Neural cell (in vitro differentiated cells): ENCODE measurements around the gene EPHA6. TPM values are rescaled to one million over a fixed set of nuclear protein-coding genes. Genes with fewer than 3 reads are reported as not detected.

ENCODE experiments used
- H2AFZ ChIP-seq: fragments of 200-600, 300-800 bp; sonication (generic), shearing (Covaris generic); 2 replicates; pipeline ENCODE4 v1.6.0; 2014; ENCODE audit warnings: low read depth, mild to moderate bottlenecking, antibody characterized with exemption, low read length, moderate library complexity
- H3F3A ChIP-seq: fragments of 200-600 bp; shearing (Covaris generic); 2 replicates; pipeline ENCODE4 v1.6.1; 2016; ENCODE audit warnings: mild to moderate bottlenecking, moderate library complexity, mixed read lengths, antibody characterized with exemption, low read length; ENCODE audit not compliant: insufficient read depth, poor library complexity, severe bottlenecking
- H3K27ac ChIP-seq: fragments of 200-600, 300-800 bp; sonication (generic), shearing (Covaris generic); 2 replicates; pipeline ENCODE4 v1.5.1; 2014; ENCODE audit warnings: mild to moderate bottlenecking, low read length, moderate library complexity
- H3K27me3 ChIP-seq: fragments of 300-800, 200-600 bp; sonication (generic), shearing (Covaris generic); 2 replicates; pipeline ENCODE4 v1.6.0; 2014; ENCODE audit warnings: mild to moderate bottlenecking, low read depth, low read length, moderate library complexity; ENCODE audit not compliant: insufficient read depth
- H3K36me3 ChIP-seq: fragments of 300-800, 200-600 bp; sonication (generic), shearing (Covaris generic); 2 replicates; pipeline ENCODE4 v1.5.1; 2014; ENCODE audit warnings: mild to moderate bottlenecking, antibody characterized with exemption, low read length, moderate library complexity; ENCODE audit not compliant: insufficient read depth
- H3K4me2 ChIP-seq: fragments of 300-800, 200-600 bp; sonication (generic), shearing (Covaris generic); 2 replicates; pipeline ENCODE4 v1.6.0; 2014; ENCODE audit warnings: mild to moderate bottlenecking, low read length
- H3K4me3 ChIP-seq: fragments of 300-800, 200-600 bp; sonication (generic), shearing (Covaris generic); 2 replicates; pipeline ENCODE4 v1.5.1; 2014; ENCODE audit warnings: mild to moderate bottlenecking, low read length, moderate library complexity
- H3K79me2 ChIP-seq: fragments of 200-600 bp; shearing (Covaris generic); replicated peaks from 2 replicates; pipeline ENCODE4 v1.6.0; 2014; ENCODE audit warnings: mild to moderate bottlenecking, low read length, moderate library complexity; ENCODE audit not compliant: insufficient read depth
- H3K9ac ChIP-seq: fragments of 300-800, 200-600 bp; sonication (generic), shearing (Covaris generic); 2 replicates; pipeline ENCODE4 v1.6.1; 2016; ENCODE audit warnings: mild to moderate bottlenecking, low read length, mixed read lengths
- H3K9me2 ChIP-seq: fragments of 200-600 bp; shearing (Covaris generic); 2 replicates; pipeline ENCODE4 v1.6.1; 2016; ENCODE audit warnings: mild to moderate bottlenecking, low read length, mixed read lengths; ENCODE audit not compliant: insufficient read depth
- H3K9me3 ChIP-seq: fragments of 200-600, 300-800 bp; sonication (generic), shearing (Covaris generic); 2 replicates; pipeline ENCODE4 v1.6.1; 2016; ENCODE audit warnings: mild to moderate bottlenecking, mixed run types, low read length, moderate library complexity, mixed read lengths
- H4K20me1 ChIP-seq: fragments of 200-600 bp; shearing (Covaris generic); 2 replicates; pipeline ENCODE4 v1.6.1; 2016; ENCODE audit warnings: mild to moderate bottlenecking, mixed run types; ENCODE audit not compliant: insufficient read depth
- CTCF ChIP-seq: fragments of 450-650 bp; IDR thresholded peaks from 2 replicates; pipeline ENCODE4 v1.5.1; 2014; ENCODE audit warnings: antibody characterized with exemption, mild to moderate bottlenecking, moderate library complexity; ENCODE audit not compliant: poor library complexity, severe bottlenecking
- EP300 ChIP-seq: fragments of 450-650 bp; conservative IDR thresholded peaks from 2 replicates; pipeline ENCODE4 v1.6.1; 2014; ENCODE audit warnings: antibody characterized with exemption, mild to moderate bottlenecking, moderate library complexity; ENCODE audit not compliant: poor library complexity, severe bottlenecking
- EZH2 ChIP-seq: fragments of 200-600, 300-800 bp; shearing (Covaris generic), sonication (generic); IDR thresholded peaks from 2 replicates; pipeline ENCODE4 v1.6.1; 2014; ENCODE audit warnings: antibody characterized with exemption, low read length, borderline replicate concordance, mild to moderate bottlenecking; ENCODE audit not compliant: insufficient read depth, poor library complexity, severe bottlenecking
- MXI1 ChIP-seq: fragments of 450-650 bp; conservative IDR thresholded peaks from 2 replicates; pipeline ENCODE4 v1.6.1; 2014; ENCODE audit warnings: antibody characterized with exemption, mild to moderate bottlenecking; ENCODE audit not compliant: poor library complexity, severe bottlenecking
- POLR2AphosphoS5 ChIP-seq: IDR thresholded peaks from 2 replicates; pipeline ENCODE4 v1.6.1; 2012
- RAD21 ChIP-seq: fragments of 450-650 bp; conservative IDR thresholded peaks from 2 replicates; pipeline ENCODE4 v1.6.1; 2014; ENCODE audit warnings: antibody characterized with exemption, mild to moderate bottlenecking, moderate library complexity
- REST ChIP-seq: IDR thresholded peaks from 2 replicates; pipeline ENCODE4 v1.6.1; 2012; ENCODE audit warnings: borderline replicate concordance
- SMC3 ChIP-seq: fragments of 450-650 bp; conservative IDR thresholded peaks from 2 replicates; pipeline ENCODE4 v1.6.1; 2014; ENCODE audit warnings: antibody characterized with exemption, mild to moderate bottlenecking, moderate library complexity; ENCODE audit not compliant: poor library complexity
- TAF1 ChIP-seq: IDR thresholded peaks from 2 replicates; pipeline ENCODE4 v1.6.1; 2012; ENCODE audit warnings: low read depth
- polyA plus RNA-seq: library from polyadenylated mRNA; depleted of rRNA; stranded (reverse); fragments of >200 nt; gene quantifications from 2 replicates; pipeline ENCODE4 v1.2.3, GENCODE V29; 2014

Gene EPHA6
- polyA plus RNA-seq, 1 donor from 2014 or later = 0.56 TPM

- no peak overlapping the region for H2AFZ ChIP-seq
- TF ChIP-seq SMC3 (no peak), TAF1 (no peak), MXI1 (no peak), REST (no peak), POLR2AphosphoS5 (no peak), EP300 (no peak), RAD21 (no peak), EZH2 (no peak), CTCF (no peak)
- H3K9me3 ChIP-seq = no peaks in the 10 kb centered on the region
- H3K36me3 ChIP-seq = no peaks in the 10 kb centered on the region
- H3F3A ChIP-seq = no peaks in the 10 kb centered on the region
- no peaks in the 10 kb centered on the region for H3K27me3 ChIP-seq
- no peak overlapping the region for H3K27ac ChIP-seq
- no peak overlapping the region for H3K4me3 ChIP-seq
- H3K9me2 ChIP-seq = no peaks in the 10 kb centered on the region
- H4K20me1 ChIP-seq = no peaks in the 10 kb centered on the region
- H3K9ac ChIP-seq = no peak overlapping the region
- no peak overlapping the region for H3K4me2 ChIP-seq
- no peaks in the 10 kb centered on the region for H3K79me2 ChIP-seq
Observed at GRCh38 chr3:97102641-97103040, 288.2 kb downstream of the EPHA6 start.

GRCh38 chr3:97105989-97106651 lies 291.7 kb downstream of the EPHA6 start:
- H3K9me3 ChIP-seq = no peaks in the 10 kb centered on the region
- no peaks in the 10 kb centered on the region for H3K36me3 ChIP-seq
- no peaks in the 10 kb centered on the region for H3F3A ChIP-seq
- H3K4me3 ChIP-seq = no peak overlapping the region
- TF ChIP-seq MXI1 (no peak), RAD21 (no peak), EP300 (no peak), CTCF (no peak), SMC3 (no peak), REST (no peak), EZH2 (no peak), POLR2AphosphoS5 (no peak), TAF1 (no peak)
- H3K79me2 ChIP-seq = no peaks in the 10 kb centered on the region
- H3K27me3 ChIP-seq = no peaks in the 10 kb centered on the region
- H3K9ac ChIP-seq = no peak overlapping the region
- H4K20me1 ChIP-seq = no peaks in the 10 kb centered on the region
- H3K27ac ChIP-seq = no peak overlapping the region
- no peaks in the 10 kb centered on the region for H3K9me2 ChIP-seq
- H2AFZ ChIP-seq = no peak overlapping the region
- H3K4me2 ChIP-seq = no peak overlapping the region
